Activated naive CD8-positive, alpha-beta T cell treated with anti-CD3 and anti-CD28 coated beads for 36 hours (primary cell): ENCODE data around the gene SNCB. TPM values are rescaled to one million over a fixed set of nuclear protein-coding genes. Genes with fewer than 3 reads are reported as not detected.
"Not testable (repeated sequence)": the region's sequence is repeated elsewhere in the genome, so short reads cannot be mapped to it uniquely, and the experiment has no call there.

Experiments used
- DNase-seq: peaks from one replicate; pipeline ENCODE4 v3.0.0; 2021
- H3K27ac Mint-ChIP-seq: one replicate; pipeline ENCODE4 v1.8.0; 2022; ENCODE audit warnings: mild to moderate bottlenecking, moderate library complexity, mixed read lengths
- H3K27me3 Mint-ChIP-seq: one replicate; pipeline ENCODE4 v1.8.0; 2022; ENCODE audit warnings: mild to moderate bottlenecking, mixed read lengths
- H3K36me3 Mint-ChIP-seq: one replicate; pipeline ENCODE4 v1.8.0; 2021; ENCODE audit warnings: mild to moderate bottlenecking, mixed read lengths
- H3K4me1 Mint-ChIP-seq: one replicate; pipeline ENCODE4 v1.8.0; 2021; ENCODE audit warnings: mixed read lengths
- H3K4me3 Mint-ChIP-seq: one replicate; pipeline ENCODE4 v1.8.0; 2022; ENCODE audit warnings: mild to moderate bottlenecking, moderate library complexity, mixed read lengths
- H3K9me3 Mint-ChIP-seq: one replicate; pipeline ENCODE4 v1.8.0; 2022; ENCODE audit warnings: mixed read lengths
- total RNA-seq, 2 experiments: library from RNA; stranded (reverse); gene quantifications; one replicate each; pipeline ENCODE4 v1.2.3, GENCODE V29; 2021

SNCB gene
- total RNA-seq, 2 experiments from 2014 or later, result 0.46 to 0.80 TPM

DNA sequence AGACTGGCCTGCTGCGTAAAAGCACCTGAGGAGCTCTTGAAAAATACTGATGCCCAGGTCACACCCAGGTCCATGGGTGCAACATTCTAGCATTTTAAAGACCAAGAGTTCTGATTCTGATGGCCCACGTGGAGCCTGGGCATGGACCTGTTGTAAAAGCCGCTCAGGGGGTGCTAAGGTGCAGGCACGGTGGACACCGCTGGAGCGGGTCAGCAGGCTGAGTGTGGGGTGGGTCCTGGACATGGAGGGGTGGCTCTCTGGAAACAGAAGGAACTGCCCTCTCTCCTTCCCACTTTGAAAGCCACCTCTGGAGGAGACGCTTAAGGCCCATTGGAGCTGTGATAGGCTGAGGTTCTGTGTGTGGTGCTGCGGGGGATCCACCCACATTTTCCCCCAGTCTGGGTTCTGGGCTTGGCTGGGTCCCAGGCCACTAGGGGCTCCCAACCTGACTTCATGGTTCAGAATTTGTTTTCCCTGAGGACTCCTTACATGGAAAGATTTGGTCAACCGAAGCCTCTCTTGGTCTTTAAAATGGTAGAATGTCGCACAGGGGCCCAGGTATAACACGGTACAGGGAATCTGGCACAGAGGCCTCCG, 37.0 kb downstream of the SNCB start:
- H3K36me3 Mint-ChIP-seq, result no peaks in the 10 kb centered on the region
- H3K27me3 Mint-ChIP-seq, result peaks cover 17% of the 10 kb centered on the region
- no peaks in the 10 kb centered on the region for H3K9me3 Mint-ChIP-seq
- H3K4me3 Mint-ChIP-seq, result no peak overlapping the region
- H3K27ac Mint-ChIP-seq, result no peak overlapping the region
- H3K4me1 Mint-ChIP-seq, result peaks cover 6% of the 10 kb centered on the region
- DNase-seq, result no peak

DNA sequence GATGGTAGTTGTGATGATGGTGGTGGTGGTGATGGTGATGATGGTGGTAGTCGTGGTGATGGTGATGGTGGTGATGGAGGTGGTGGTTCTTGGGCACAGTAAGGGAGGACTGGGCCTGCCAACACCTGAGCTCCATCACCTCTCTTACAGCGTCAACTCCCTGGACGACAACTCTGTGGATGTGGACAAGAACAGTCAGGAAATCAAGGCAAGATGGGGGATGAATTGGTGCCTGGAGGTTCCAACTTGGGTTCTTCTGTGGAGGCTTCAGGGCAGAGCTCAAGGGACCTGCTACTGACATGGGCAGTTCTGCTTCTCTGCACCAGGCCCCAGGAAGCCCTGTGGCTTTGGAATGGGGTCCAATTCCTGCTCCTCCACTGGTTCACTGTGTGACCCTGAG, 37.8 kb downstream of the SNCB start:
- no peak overlapping the region for H3K4me3 Mint-ChIP-seq
- H3K9me3 Mint-ChIP-seq, result no peaks in the 10 kb centered on the region
- no peak overlapping the region for H3K27ac Mint-ChIP-seq
- H3K4me1 Mint-ChIP-seq, result peaks cover 6% of the 10 kb centered on the region
- no peaks in the 10 kb centered on the region for H3K36me3 Mint-ChIP-seq
- H3K27me3 Mint-ChIP-seq, result peaks cover 13% of the 10 kb centered on the region
- DNase-seq, result no peak

DNA sequence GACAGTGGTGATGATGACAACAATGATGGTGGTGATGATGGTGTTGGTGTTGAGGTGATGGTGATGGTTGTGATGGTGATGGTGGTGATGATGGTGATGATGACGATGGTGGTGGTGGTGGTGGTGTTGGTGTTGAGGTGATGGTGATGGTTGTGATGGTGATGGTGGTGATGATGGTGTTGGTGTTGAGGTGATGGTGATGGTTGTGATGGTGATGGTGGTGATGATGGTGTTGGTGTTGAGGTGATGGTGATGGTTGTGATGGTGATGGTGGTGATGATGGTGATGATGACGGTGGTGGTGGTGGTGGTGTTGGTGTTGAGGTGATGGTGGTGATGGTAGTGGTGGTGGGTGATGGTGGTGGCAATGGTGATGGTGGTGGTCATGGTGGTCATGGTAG, 38.7 kb downstream of the SNCB start:
- H3K27ac Mint-ChIP-seq, DNase-seq, H3K36me3 Mint-ChIP-seq, H3K4me3 Mint-ChIP-seq, H3K9me3 Mint-ChIP-seq, H3K4me1 Mint-ChIP-seq: not testable (repeated sequence)
- H3K27me3 Mint-ChIP-seq, result peaks cover 12% of the 10 kb centered on the region

DNA sequence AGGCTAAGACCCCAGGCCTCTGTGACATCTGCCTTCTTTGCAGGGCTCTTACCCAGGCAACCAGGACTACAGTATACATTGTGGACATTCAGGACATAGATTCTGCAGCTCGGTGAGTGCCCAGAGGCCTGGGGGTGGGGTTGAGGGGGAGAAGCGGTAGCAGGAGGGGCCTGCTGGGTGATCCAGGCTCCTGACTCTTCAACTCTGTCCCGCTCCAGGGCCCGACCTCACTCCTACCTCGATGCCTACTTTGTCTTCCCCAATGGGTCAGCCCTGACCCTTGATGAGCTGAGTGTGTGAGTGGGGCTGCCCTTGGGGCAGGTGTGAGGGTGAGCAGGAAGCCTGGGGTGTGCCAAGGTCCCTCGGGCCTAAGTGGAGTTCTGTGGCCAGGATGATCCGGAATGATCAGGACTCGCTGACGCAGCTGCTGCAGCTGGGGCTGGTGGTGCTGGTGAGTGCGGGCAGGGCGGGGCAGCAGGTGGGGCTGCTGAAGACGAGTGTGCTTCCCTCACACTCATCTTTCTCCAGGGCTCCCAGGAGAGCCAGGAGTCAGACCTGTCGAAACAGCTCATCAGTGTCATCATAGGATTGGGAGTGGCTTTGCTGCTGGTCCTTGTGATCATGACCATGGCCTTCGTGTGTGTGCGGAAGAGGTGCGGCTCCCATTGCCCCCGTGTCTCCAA, 40.2 kb downstream of the SNCB start:
- Mint-ChIP-seq H3K4me3 (no peak overlapping the region), H3K9me3 (peaks cover 6% of the 10 kb centered on the region), H3K4me1 (no peaks in the 10 kb centered on the region), H3K36me3 (no peaks in the 10 kb centered on the region), H3K27me3 (no peaks in the 10 kb centered on the region), H3K27ac (no peak overlapping the region)
- no peak for DNase-seq

DNA sequence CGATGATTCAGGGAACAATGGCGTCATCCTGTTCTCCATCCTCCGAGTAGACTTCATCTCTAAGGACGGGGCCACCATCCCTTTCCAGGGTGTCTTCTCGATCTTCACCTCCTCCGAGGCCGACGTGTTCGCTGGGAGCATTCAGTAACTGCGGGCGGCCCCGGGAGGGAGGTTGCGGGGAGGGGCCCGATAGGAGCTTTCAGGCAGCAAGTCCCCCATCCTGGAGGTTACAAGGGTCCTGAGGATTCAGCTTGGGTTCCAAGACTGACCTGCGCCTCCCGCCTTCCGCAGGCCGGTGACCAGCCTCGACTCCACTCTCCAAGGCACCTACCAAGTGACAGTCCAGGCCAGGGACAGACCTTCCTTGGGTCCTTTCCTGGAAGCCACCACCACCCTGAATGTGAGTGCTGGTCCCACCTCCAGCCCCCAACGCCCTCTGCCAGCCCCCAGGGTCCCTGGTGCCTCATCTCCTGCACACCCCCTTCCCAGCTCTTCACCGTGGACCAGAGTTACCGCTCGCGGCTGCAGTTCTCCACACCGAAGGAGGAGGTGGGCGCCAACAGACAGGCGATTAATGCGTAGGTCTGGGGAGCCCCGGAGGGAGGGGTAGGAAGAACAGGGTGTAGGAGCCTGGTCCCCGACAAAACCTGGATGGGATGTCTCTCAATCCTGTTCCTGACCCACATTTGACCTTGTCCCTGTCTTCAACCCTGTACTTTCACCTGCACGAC, 41.1 kb downstream of the SNCB start:
- Mint-ChIP-seq H3K27me3 (no peaks in the 10 kb centered on the region), H3K4me1 (no peaks in the 10 kb centered on the region), H3K36me3 (no peaks in the 10 kb centered on the region), H3K27ac (no peak overlapping the region), H3K4me3 (no peak overlapping the region), H3K9me3 (peaks cover 7% of the 10 kb centered on the region)
- no peak for DNase-seq

DNA sequence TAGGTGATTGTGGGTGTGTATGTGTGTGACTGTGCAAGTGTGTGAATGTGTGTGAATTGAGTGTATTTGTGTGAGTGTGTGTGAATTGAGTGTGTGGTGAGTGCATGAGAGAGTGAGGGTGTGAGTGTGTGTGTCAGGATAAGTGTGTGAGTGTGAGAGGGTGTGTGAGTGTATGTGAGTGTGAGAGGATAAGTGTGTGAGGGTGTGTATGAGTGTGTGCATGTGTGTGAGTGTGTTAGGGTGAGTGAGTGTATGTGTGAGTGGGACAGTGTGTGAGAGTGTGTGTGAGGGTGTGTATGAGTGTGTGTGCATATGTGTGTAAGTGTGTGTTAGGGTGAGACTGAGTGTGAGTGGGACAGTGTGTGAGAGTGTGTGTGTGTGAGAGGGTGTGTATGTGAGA, 42.0 kb downstream of the SNCB start:
- no peak overlapping the region for H3K27ac Mint-ChIP-seq
- DNase-seq, result no peak
- H3K27me3 Mint-ChIP-seq, result no peaks in the 10 kb centered on the region
- H3K36me3 Mint-ChIP-seq, result no peaks in the 10 kb centered on the region
- H3K4me1 Mint-ChIP-seq, result no peaks in the 10 kb centered on the region
- peaks cover 7% of the 10 kb centered on the region for H3K9me3 Mint-ChIP-seq
- no peak overlapping the region for H3K4me3 Mint-ChIP-seq

DNA sequence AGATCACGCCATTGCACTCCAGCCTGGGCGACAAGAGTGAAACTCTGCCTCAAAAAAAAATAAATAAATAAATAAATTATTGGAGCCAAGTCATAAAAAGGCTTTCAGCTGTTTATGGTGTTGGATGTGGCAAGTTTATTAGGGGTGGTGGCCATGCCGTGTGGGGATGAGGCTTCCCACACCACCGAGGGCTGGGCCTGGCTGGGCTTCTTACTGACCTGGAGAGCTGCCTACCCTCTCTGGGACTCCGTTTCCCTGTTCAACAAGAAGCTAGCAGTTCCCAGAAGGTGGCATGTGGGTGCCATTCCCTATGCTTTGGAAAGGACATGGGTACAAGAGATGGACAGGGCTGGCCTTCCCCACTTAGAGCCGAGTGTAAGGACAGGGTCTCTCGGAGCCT, 42.9 kb downstream of the SNCB start:
- no peak for DNase-seq
- H3K9me3 Mint-ChIP-seq, result peaks cover 7% of the 10 kb centered on the region
- H3K27me3 Mint-ChIP-seq, result no peaks in the 10 kb centered on the region
- H3K36me3 Mint-ChIP-seq, result no peaks in the 10 kb centered on the region
- H3K4me1 Mint-ChIP-seq, result no peaks in the 10 kb centered on the region
- no peak overlapping the region for H3K27ac Mint-ChIP-seq
- H3K4me3 Mint-ChIP-seq, result no peak overlapping the region

DNA sequence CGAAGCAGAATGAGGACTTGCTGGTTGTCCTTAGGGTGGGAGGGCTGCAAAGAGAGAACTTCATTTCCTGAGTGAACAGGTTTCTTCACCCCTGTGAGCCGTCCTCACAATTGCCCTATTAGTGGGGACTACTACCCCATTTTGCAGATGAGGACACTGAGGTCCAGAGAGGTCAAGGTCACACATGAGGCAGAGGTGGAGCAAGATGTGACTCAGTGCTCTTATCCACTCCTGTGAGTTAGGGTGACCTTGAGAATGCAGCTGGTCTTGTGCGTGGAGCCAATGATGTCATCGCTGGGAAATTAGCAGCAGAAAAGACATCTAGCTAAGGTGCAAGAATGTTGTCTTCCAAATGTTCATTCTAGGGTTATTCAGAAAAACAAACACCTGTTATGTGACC, 47.3 kb downstream of the SNCB start:
- Mint-ChIP-seq H3K36me3 (no peaks in the 10 kb centered on the region), H3K4me3 (no peak overlapping the region), H3K4me1 (peaks cover 1% of the 10 kb centered on the region), H3K9me3 (peaks cover 7% of the 10 kb centered on the region), H3K27me3 (no peaks in the 10 kb centered on the region), H3K27ac (no peak overlapping the region)
- DNase-seq, result no peak

DNA sequence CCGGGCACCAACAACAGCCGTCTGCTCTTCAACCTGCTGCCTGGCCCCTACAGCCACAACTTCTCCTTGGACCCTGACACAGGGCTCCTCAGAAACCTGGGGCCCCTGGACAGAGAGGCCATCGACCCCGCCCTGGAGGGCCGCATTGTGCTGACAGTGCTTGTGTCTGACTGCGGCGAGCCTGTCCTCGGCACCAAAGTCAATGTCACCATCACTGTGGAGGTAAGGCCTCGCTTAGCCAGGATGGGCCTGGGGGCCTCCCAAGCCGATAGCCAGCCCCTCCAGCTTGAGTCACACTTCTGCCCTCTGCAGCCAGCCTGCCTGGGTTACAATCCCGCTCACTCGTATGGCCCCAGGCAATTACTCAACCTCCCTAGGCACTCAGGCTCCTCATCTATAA, 49.0 kb downstream of the SNCB start:
- Mint-ChIP-seq H3K27me3 (no peaks in the 10 kb centered on the region), H3K9me3 (peaks cover 7% of the 10 kb centered on the region), H3K4me3 (no peak overlapping the region), H3K4me1 (peaks cover 1% of the 10 kb centered on the region), H3K36me3 (no peaks in the 10 kb centered on the region), H3K27ac (no peak overlapping the region)
- no peak for DNase-seq

DNA sequence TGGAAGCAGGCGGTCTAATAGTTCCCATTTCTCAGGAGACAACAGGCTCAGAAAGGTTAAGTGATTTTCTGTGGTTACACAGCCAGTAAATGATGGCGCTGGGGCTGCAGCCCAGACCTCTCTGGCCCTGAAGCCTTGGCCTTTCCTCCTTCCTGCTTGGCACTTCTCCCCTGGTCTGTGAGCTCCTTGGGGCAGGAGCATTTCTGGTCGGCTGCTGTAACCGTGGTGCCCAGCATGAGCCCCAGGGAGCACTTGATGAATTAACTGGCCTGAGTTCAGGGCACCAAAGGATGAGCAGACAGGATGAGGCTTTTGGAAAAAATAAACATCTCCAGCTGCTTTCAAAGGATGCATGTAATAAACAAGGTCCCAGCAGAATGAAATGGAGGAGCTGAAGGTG, 51.0 kb downstream of the SNCB start:
- Mint-ChIP-seq H3K27ac (no peak overlapping the region), H3K27me3 (no peaks in the 10 kb centered on the region), H3K9me3 (no peaks in the 10 kb centered on the region), H3K36me3 (no peaks in the 10 kb centered on the region), H3K4me1 (peaks cover 1% of the 10 kb centered on the region), H3K4me3 (no peak overlapping the region)
- no peak for DNase-seq

DNA sequence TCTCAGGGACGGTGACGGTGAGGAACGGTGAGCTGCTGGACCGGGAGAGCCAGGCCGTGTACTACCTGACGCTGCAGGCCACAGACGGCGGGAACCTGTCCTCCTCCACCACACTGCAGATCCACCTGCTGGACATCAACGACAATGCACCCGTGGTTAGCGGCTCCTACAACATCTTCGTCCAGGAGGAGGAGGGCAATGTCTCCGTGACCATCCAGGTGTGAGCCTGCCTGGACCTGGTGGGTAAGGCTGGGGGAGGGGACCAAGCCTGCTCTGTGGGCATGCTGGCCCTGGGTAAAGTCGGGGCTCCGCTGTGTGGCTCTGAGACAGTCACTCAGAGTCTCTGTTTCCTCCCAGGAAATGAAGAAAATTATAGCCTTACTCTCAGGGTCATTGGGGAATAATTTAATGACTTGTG, 51.9 kb downstream of the SNCB start:
- Mint-ChIP-seq H3K27me3 (no peaks in the 10 kb centered on the region), H3K36me3 (no peaks in the 10 kb centered on the region), H3K4me3 (no peak overlapping the region)

DNA sequence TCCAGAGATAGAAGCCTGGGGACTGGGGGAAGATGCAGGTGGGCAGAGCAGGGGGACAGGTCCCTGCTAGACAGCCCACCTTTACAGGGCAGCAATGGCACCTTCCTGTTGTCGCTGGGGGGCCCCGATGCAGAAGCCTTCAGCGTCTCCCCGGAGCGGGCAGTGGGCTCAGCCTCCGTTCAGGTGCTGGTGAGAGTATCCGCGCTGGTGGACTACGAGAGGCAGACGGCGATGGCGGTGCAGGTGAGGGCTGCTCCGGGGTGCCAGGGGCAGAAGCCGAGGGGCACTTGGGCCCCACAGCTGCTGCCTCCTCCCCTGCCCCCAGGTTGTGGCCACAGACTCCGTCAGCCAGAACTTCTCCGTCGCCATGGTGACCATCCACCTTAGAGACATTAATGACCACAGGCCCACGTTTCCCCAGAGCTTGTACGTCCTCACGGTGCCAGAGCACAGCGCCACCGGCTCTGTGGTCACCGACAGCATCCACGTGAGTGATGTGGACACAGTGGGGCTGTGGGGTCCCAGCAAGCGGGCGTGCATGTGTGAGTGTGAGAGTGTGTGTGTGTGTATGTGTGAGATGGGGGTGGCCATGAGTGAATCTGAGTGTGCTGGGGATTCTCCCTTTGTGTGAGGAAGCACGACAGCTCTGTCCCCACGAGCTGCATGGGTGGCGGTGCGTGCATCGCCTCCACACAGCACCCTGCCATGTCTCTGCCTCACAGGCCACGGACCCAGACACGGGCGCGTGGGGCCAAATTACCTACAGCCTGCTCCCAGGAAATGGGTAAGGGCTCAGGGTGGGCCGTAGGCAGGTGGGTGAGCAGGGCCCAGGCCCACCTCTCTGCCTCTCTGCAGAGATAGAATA, 52.8 kb downstream of the SNCB start:
- no peak for DNase-seq
- Mint-ChIP-seq H3K4me1 (peaks cover 6% of the 10 kb centered on the region), H3K27ac (no peak overlapping the region), H3K36me3 (no peaks in the 10 kb centered on the region), H3K27me3 (no peaks in the 10 kb centered on the region), H3K9me3 (no peaks in the 10 kb centered on the region), H3K4me3 (no peak overlapping the region)

More for the DNA sequence above, 51.9 kb downstream of the SNCB start:
- peak; percentile 46 for DNase-seq
- H3K9me3 Mint-ChIP-seq, result no peaks in the 10 kb centered on the region
- peaks cover 6% of the 10 kb centered on the region for H3K4me1 Mint-ChIP-seq
- no peak overlapping the region for H3K27ac Mint-ChIP-seq

DNA sequence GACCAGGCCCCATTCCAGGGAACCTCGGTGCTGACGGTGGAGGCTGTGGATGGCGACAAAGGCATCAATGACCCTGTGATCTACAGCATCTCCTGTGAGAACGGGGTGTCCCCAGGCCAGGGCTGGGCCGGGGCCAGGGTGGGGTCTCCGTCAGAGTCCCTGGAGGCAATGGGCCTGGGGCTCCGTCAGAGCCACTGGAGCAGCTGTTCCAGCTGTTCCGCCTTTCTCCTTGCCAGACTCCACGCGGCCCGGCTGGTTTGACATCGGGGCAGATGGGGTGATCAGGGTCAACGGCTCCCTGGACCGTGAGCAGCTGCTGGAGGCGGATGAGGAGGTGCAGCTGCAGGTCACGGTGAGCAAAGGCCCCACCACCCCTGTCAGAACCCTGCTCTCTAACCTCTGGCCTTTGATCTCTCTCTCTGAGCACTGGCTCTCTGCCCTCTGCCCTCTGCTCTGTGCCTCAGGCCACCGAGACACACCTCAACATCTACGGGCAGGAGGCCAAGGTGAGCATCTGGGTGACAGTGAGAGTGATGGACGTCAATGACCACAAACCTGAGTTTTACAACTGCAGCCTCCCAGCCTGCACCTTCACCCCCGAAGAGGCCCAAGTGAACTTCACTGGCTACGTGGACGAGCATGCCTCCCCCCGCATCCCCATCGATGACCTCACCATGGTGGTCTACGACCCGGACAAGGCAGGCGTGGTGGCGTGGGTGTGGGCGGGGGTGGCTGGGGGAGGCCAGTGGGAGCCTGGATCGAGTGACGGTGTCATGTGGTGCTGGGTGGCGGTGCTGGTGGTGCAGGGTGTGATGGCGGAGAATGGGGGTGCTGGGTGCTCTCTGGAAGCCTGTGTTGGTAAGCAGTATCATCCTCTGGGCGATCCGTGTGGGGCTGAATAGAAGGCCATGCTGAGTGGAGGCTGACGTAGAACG, 54.6 kb downstream of the SNCB start:
- Mint-ChIP-seq H3K9me3 (no peaks in the 10 kb centered on the region), H3K4me1 (peaks cover 6% of the 10 kb centered on the region), H3K27ac (no peak overlapping the region), H3K4me3 (no peak overlapping the region), H3K27me3 (no peaks in the 10 kb centered on the region), H3K36me3 (no peaks in the 10 kb centered on the region)
- no peak for DNase-seq

DNA sequence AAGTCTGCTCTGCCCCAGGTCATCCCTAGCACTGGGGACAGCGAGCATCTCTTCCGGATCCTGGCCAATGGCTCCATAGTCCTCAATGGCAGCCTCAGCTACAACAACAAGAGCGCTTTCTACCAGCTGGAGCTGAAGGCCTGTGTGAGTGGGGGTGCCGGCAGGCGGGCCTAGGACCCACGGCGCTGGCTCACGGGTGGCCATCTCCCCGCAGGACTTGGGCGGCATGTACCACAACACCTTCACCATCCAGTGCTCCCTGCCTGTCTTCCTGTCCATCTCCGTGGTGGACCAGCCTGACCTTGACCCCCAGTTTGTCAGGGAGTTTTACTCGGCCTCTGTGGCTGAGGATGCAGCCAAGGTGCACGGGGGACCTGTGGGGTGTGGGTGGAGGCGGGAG, 55.3 kb downstream of the SNCB start:
- peaks cover 6% of the 10 kb centered on the region for H3K4me1 Mint-ChIP-seq
- no peak overlapping the region for H3K27ac Mint-ChIP-seq
- no peak overlapping the region for H3K4me3 Mint-ChIP-seq
- no peaks in the 10 kb centered on the region for H3K36me3 Mint-ChIP-seq
- DNase-seq, result no peak
- H3K27me3 Mint-ChIP-seq, result no peaks in the 10 kb centered on the region
- H3K9me3 Mint-ChIP-seq, result no peaks in the 10 kb centered on the region
